ENCODE data around the gene STON2.
A peak's percentile ranks its signal among the peaks of the same experiment; 100 is the strongest.

The STON2 gene

GRCh38 chr14:81219210-81219758, 180.8 kb downstream of the STON2 start:
- peak; percentile 97 to 98 for DNase-seq

- peak in 1 of 2 experiments; percentile 19 for DNase-seq
Measured at GRCh38 chr14:81211844-81212243, 188.3 kb downstream of the STON2 start.

Data from NCI-H526 (cell line).